ENCODE measurements around the gene DMRT3.

Gene DMRT3

GRCh38 chr9:974031-974995, 2.1 kb upstream of the DMRT3 start:
- H3K4me3 ChIP-seq (replicated peaks; ENCODE audit: insufficient read depth, low read length): no peak overlapping the region
- no peak for DNase-seq (ENCODE audit: low read depth in 1 of 2, low spot score in 1 of 2)
- no peak overlapping the region for H3K27ac ChIP-seq (replicated peaks)
- peaks cover 94% of the 10 kb centered on the region for H3K27me3 ChIP-seq (ENCODE audit: insufficient read depth, poor library complexity, severe bottlenecking)
- no peak for TF ChIP-seq CTCF (IDR thresholded peaks at IDR 0.05; ENCODE audit: insufficient read depth, low read length)
- TF ChIP-seq POLR2AphosphoS5 (IDR thresholded peaks at IDR 0.05; ENCODE audit: low read depth): no peak
- TF ChIP-seq REST (IDR thresholded peaks at IDR 0.05; ENCODE audit: insufficient replicate concordance, low read depth): no peak
- no peak for TF ChIP-seq SPI1 (IDR thresholded peaks at IDR 0.05; ENCODE audit: borderline replicate concordance, low read depth)
- no peak for TF ChIP-seq GABPA (IDR thresholded peaks at IDR 0.05; ENCODE audit: low read depth)

- peaks cover 90% of the 10 kb centered on the region for H3K27me3 ChIP-seq (ENCODE audit: insufficient read depth, poor library complexity, severe bottlenecking)
- TF ChIP-seq SPI1 (IDR thresholded peaks at IDR 0.05; ENCODE audit: borderline replicate concordance, low read depth) (no peak), POLR2AphosphoS5 (IDR thresholded peaks at IDR 0.05; ENCODE audit: low read depth) (no peak), GABPA (IDR thresholded peaks at IDR 0.05; ENCODE audit: low read depth) (no peak), REST (IDR thresholded peaks at IDR 0.05; ENCODE audit: insufficient replicate concordance, low read depth) (no peak), CTCF (IDR thresholded peaks at IDR 0.05; ENCODE audit: insufficient read depth, low read length) (no peak)
- no peak overlapping the region for H3K27ac ChIP-seq (replicated peaks)
- no peak for DNase-seq (ENCODE audit: low read depth in 1 of 2, low spot score in 1 of 2)
- H3K4me3 ChIP-seq (replicated peaks; ENCODE audit: insufficient read depth, low read length): no peak overlapping the region
These were observed 1.3 kb upstream of the DMRT3 start for GRCh38 chr9:974996-975739.

- TF ChIP-seq GABPA (IDR thresholded peaks at IDR 0.05; ENCODE audit: low read depth) (no peak), POLR2AphosphoS5 (IDR thresholded peaks at IDR 0.05; ENCODE audit: low read depth) (no peak), CTCF (IDR thresholded peaks at IDR 0.05; ENCODE audit: insufficient read depth, low read length) (no peak), REST (IDR thresholded peaks at IDR 0.05; ENCODE audit: insufficient replicate concordance, low read depth) (no peak), SPI1 (IDR thresholded peaks at IDR 0.05; ENCODE audit: borderline replicate concordance, low read depth) (no peak)
- Histone ChIP-seq H3K27me3 (ENCODE audit: insufficient read depth, poor library complexity, severe bottlenecking) (peaks cover 85% of the 10 kb centered on the region), H3K27ac (replicated peaks) (no peak overlapping the region), H3K4me3 (replicated peaks; ENCODE audit: insufficient read depth, low read length) (no peak overlapping the region)
- DNase-seq (ENCODE audit: low read depth in 1 of 2, low spot score in 1 of 2): no peak
These were observed 656 bp upstream of the DMRT3 start for GRCh38 chr9:975740-976257.
